BJ (cell line): ENCODE results near the gene RAD51B. TPM values are rescaled to one million over a fixed set of nuclear protein-coding genes. Genes with fewer than 3 reads are reported as not detected.
"Not testable (repeated sequence)": the region's sequence is repeated elsewhere in the genome, so short reads cannot be mapped to it uniquely, and the experiment has no call there.

ENCODE experiments used
- CTCF ChIA-PET: fragments of 350-600 bp; formaldehyde crosslinking; extraction: SDS; loops from one replicate; lab custom pipeline; 2021; ENCODE audit warnings: antibody characterized with exemption, inconsistent platforms; lab: Yijun Ruan, JAX
- POLR2A ChIA-PET: fragments of 300-600 bp; sonication (Branson Sonifier 250); formaldehyde crosslinking; extraction: SDS; loops from one replicate; lab custom pipeline; 2021; ENCODE audit warnings: antibody characterized with exemption; lab: Charles Lee
- DNase-seq: peaks from one replicate; pipeline ENCODE4 v3.0.0-alpha.2; 2011; ENCODE audit warnings: low read depth
- H3K27me3 ChIP-seq: 2 replicates; pipeline ENCODE4 v1.6.0; 2011; ENCODE audit warnings: low read length; ENCODE audit not compliant: control insufficient read depth, insufficient read depth
- H3K36me3 ChIP-seq: 2 replicates; pipeline ENCODE4 v1.5.1; 2011; ENCODE audit warnings: low read length; ENCODE audit not compliant: control insufficient read depth, insufficient read depth
- H3K4me3 ChIP-seq: 2 replicates; pipeline ENCODE4 v1.5.1; 2011; ENCODE audit warnings: low read depth, mild to moderate bottlenecking, control low read depth, low read length
- CTCF ChIP-seq: IDR thresholded peaks from 2 replicates; pipeline ENCODE4 v1.5.1; 2011; ENCODE audit warnings: low read depth, mild to moderate bottlenecking, control low read depth, inconsistent platforms, low read length, moderate library complexity; ENCODE audit not compliant: insufficient read depth
- polyA plus RNA-seq: library from polyadenylated mRNA; depleted of rRNA; stranded (reverse); fragments of >200 nt; gene quantifications from 2 replicates; pipeline ENCODE4 v1.2.3, GENCODE V29; 2011

RAD51B gene
- polyA plus RNA-seq, 1 experiment = 5.6 TPM

GRCh38 chr14:68028075-68028474 is 208.5 kb downstream of the RAD51B start:
- CTCF ChIA-PET = no interaction called here
- DNase-seq = no peak

GRCh38 chr14:68031011-68031410 is 211.4 kb downstream of the RAD51B start:
- H3K4me3 ChIP-seq, POLR2A ChIA-PET, DNase-seq, H3K27me3 ChIP-seq, CTCF ChIA-PET, H3K36me3 ChIP-seq: not testable (repeated sequence)

More at GRCh38 chr14:68028075-68028474, 208.5 kb downstream of the RAD51B start:
- no peaks in the 10 kb centered on the region for H3K27me3 ChIP-seq
- no peak overlapping the region for H3K4me3 ChIP-seq
- POLR2A ChIA-PET = no interaction called here
- no peaks in the 10 kb centered on the region for H3K36me3 ChIP-seq
- no peak for TF ChIP-seq CTCF

GRCh38 chr14:68032154-68032553 is 212.6 kb downstream of the RAD51B start:
- ChIA-PET POLR2A (no interaction called here), CTCF (no interaction called here)
- no peaks in the 10 kb centered on the region for H3K36me3 ChIP-seq
- H3K27me3 ChIP-seq = no peaks in the 10 kb centered on the region
- no peak overlapping the region for H3K4me3 ChIP-seq
- no peak for TF ChIP-seq CTCF
- DNase-seq = no peak

GRCh38 chr14:68033336-68033932 is 213.9 kb downstream of the RAD51B start:
- Histone ChIP-seq H3K27me3 (no peaks in the 10 kb centered on the region), H3K4me3 (no peak overlapping the region), H3K36me3 (no peaks in the 10 kb centered on the region)
- no peak for DNase-seq
- ChIA-PET POLR2A (no interaction called here), CTCF (interaction anchor here (0.5 to 0.6 kb wide), 2 partner anchors 45 to 144 kb away, joined by 3 read pairs; no protein-coding TSS in a partner anchor)
- no peak for TF ChIP-seq CTCF

GRCh38 chr14:68034896-68035295 is 215.3 kb downstream of the RAD51B start:
- ChIA-PET POLR2A (no interaction called here), CTCF (no interaction called here)
- Histone ChIP-seq H3K36me3 (no peaks in the 10 kb centered on the region), H3K4me3 (no peak overlapping the region), H3K27me3 (no peaks in the 10 kb centered on the region)
- no peak for TF ChIP-seq CTCF
- no peak for DNase-seq

- no peak for TF ChIP-seq CTCF
- Histone ChIP-seq H3K36me3 (no peaks in the 10 kb centered on the region), H3K27me3 (no peaks in the 10 kb centered on the region), H3K4me3 (no peak overlapping the region)
- POLR2A ChIA-PET = no interaction called here
- no peak for DNase-seq
- CTCF ChIA-PET = no interaction called here
Measured at GRCh38 chr14:68036202-68036601, 216.6 kb downstream of the RAD51B start.
